Measurements from ENCODE around the gene PDE1A.

PDE1A gene

DNA sequence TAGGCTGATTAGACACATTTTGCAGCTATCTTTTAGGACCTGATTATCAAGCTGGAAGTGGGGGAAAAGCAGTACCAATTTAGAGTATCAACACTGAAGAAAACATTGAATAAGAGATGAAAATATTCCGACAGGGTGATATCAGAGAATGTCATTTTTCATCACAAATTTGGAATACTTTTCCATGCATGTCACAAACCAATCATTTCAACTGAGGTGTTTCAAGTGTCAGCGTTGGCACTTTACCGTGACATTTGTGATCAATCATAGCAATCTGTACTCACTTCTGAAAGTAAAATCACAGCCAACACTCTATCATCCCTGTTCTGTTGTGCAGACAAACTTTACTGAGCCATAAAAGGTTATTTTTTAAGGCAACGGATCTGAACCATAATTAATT, 75.4 kb downstream of the PDE1A start:
- Mint-ChIP-seq H3K4me1 (no peaks in the 10 kb centered on the region), H3K4me3 (no peak overlapping the region), H3K36me3 (no peaks in the 10 kb centered on the region), H3K27ac (no peak overlapping the region), H3K9me3 (no peaks in the 10 kb centered on the region)
- DNase-seq (ENCODE audit: low spot score in 2 of 2), result no peak
- no peak for ATAC-seq

DNA sequence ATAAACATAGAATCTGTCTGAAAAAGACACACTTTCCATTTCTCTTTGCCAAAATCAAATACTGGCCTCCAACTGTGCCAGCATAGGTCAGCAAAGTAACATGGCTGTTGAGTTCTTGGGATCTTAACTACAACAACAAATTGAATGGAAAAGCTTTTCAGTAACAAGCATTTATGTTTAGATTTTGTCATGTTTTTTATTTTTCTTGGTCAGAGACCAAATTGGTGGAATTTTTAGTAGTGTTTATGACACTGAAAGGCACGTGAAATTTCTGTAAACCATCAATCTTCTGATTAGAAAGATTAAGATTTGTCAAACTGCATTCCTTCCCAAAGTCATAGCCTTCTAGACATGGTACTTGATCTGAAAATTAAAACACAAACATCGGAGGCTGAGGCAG, 77.6 kb downstream of the PDE1A start:
- H3K4me1 Mint-ChIP-seq, result no peaks in the 10 kb centered on the region
- H3K9me3 Mint-ChIP-seq, result peaks cover 7% of the 10 kb centered on the region
- no peak overlapping the region for H3K27ac Mint-ChIP-seq
- no peak overlapping the region for H3K4me3 Mint-ChIP-seq
- DNase-seq (ENCODE audit: low spot score in 2 of 2) (no peak), ATAC-seq (no peak)
- H3K36me3 Mint-ChIP-seq, result no peaks in the 10 kb centered on the region

DNA sequence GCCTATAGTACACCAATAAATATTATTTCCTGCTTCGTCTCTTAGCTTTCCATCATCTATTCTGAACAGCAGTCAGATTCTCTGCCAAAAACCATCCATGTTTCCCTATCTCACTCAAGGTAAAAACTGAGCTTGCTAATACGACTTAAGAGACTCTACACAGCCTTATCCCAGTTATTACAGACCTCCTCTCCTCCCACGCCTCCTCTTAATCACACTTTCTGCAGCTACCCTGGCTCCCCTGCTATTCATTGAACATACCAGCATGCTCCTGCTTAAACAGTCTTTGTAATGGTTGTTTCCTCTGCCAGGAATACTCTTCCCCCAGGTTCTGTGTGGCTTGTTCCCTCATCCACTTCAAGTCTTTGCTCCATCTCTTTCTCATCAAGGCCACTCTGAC, 81.5 kb downstream of the PDE1A start:
- no peak for DNase-seq (ENCODE audit: low spot score in 2 of 2)
- ATAC-seq, result no peak
- Mint-ChIP-seq H3K9me3 (peaks cover 7% of the 10 kb centered on the region), H3K4me1 (no peaks in the 10 kb centered on the region), H3K4me3 (no peak overlapping the region), H3K27ac (no peak overlapping the region), H3K36me3 (no peaks in the 10 kb centered on the region)

DNA sequence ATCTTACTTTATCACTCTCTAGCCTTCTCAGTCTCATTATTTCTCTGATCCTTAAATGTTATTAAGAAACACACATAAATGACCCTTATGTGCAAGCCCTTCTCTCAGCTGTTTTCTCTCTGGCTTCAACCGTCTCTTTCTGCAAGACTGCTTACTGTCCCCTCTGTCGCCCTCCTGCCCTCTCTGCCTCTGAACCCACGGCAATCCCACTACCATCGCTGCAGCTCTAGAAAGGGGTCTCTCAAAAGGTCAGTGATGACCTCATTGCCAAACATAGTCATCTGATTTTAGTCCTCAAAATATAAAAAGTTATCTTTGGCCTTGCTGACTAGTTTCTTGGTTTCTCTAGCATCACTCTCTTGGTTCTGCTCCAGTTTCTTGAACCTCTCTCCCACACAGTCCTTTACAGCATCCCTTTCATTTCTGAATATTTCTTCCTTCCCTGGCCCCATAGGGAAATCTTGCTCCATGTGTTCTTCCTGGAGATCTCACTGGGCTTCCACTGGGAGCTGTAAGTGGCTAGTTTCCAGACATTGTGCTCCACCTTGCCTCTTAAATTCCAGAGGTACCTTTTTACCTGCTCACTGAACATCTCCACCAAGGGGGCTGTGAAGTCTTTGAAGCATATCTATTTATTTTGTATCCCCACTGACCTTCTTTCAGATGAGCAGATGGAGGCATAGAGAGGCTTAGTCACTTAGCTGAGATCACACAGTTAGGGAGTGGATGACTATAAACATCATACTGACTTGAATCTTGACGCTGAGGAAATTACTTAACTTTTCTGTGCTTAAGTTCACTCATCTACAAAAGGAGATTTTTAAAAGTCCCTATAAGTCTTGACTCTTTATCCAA, 96.2 kb downstream of the PDE1A start:
- Mint-ChIP-seq H3K36me3 (no peaks in the 10 kb centered on the region), H3K9me3 (peaks cover 21% of the 10 kb centered on the region), H3K27ac (no peak overlapping the region), H3K4me1 (no peaks in the 10 kb centered on the region), H3K4me3 (no peak overlapping the region)
- no peak for DNase-seq (ENCODE audit: low spot score in 2 of 2)
- no peak for ATAC-seq

DNA sequence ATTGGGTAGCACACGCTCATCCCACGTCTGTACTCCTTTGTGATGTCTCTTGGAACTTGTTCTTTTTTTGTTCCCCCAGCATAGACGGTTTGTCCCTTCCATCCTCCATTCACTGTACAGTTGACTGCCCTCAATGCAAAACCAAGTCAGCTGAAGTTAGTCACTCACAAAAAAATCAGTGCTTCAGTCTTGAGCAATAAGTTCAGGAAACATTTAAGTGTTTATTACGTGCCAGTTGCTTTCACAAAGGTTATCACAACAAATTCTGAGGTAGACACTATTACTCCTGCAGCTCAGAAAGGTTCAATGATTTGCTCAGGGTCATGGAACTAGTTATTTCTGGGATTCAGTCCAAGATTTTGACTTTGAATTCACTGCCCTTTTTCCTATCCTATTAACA, 102.2 kb downstream of the PDE1A start:
- Mint-ChIP-seq H3K27ac (no peak overlapping the region), H3K4me3 (no peak overlapping the region), H3K4me1 (no peaks in the 10 kb centered on the region), H3K36me3 (no peaks in the 10 kb centered on the region), H3K9me3 (peaks cover 3% of the 10 kb centered on the region)
- DNase-seq (ENCODE audit: low spot score in 2 of 2), result no peak
- no peak for ATAC-seq

DNA sequence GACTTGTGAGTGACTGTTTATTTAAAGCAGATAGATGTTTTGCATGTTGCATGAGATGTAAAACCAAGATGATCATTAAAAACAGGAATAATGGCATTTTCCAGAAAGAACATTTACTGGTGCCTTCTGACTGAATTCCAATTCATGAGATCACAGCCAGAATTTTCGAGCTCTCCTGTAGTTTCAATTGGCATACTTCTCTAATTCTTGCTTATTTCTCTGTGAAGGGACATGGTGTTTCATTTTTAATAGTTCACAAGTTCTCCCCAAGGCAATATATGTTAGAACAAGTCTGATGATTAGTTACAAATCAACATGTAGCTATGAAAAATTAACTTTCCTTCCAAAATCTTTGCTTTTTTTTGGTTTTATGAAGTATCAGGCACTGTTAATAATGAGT, 105.7 kb downstream of the PDE1A start:
- no peaks in the 10 kb centered on the region for H3K4me1 Mint-ChIP-seq
- H3K4me3 Mint-ChIP-seq, result no peak overlapping the region
- peaks cover 3% of the 10 kb centered on the region for H3K9me3 Mint-ChIP-seq
- ATAC-seq, result no peak
- H3K27ac Mint-ChIP-seq, result no peak overlapping the region
- DNase-seq (ENCODE audit: low spot score in 2 of 2), result no peak
- H3K36me3 Mint-ChIP-seq, result no peaks in the 10 kb centered on the region

DNA sequence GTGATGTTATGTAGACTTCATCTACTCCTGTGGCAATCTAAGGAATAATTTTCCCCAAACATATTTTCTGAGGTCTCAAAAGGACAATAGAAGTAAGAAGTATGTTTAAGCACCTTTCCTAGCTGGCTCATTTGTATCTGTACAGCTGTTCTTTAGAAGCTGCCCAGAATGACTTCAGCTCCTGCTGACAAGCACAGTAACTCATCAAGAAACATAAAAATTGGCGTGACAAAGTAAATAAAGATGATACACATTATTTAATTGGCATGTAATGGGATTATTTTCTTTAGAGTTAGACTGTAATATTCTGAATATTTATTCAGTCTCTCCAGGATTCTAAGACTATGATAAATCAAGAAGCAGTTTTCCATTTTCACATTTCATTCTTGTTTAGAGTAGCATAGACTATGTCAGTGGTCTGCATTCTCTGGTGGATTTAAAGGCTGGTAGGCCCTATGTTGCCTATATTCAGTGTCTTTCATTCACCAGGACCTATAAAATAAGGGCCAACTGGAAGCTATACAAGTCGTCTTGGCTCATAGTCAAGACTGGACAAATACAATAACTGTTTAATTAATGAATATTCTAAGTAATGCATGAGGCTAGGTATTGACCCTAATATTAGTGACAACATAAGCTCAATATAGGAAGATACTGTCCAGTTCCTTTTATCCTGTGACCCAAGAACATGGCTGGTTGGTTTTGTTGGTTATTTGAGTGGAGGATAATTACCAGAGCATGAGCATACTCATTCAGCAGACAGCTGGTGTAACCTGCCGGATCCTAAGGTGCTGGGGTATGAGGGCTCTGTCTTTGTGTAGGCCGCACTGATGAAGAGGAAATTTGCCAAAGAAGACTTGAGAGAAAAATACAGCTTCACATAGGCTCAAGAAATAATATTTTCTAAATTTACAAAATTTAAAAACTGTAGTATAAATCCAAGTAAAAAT, 107.0 kb downstream of the PDE1A start:
- no peak for ATAC-seq
- Mint-ChIP-seq H3K4me3 (no peak overlapping the region), H3K4me1 (no peaks in the 10 kb centered on the region), H3K36me3 (no peaks in the 10 kb centered on the region), H3K9me3 (peaks cover 3% of the 10 kb centered on the region), H3K27ac (no peak overlapping the region)
- no peak for DNase-seq (ENCODE audit: low spot score in 2 of 2)

DNA sequence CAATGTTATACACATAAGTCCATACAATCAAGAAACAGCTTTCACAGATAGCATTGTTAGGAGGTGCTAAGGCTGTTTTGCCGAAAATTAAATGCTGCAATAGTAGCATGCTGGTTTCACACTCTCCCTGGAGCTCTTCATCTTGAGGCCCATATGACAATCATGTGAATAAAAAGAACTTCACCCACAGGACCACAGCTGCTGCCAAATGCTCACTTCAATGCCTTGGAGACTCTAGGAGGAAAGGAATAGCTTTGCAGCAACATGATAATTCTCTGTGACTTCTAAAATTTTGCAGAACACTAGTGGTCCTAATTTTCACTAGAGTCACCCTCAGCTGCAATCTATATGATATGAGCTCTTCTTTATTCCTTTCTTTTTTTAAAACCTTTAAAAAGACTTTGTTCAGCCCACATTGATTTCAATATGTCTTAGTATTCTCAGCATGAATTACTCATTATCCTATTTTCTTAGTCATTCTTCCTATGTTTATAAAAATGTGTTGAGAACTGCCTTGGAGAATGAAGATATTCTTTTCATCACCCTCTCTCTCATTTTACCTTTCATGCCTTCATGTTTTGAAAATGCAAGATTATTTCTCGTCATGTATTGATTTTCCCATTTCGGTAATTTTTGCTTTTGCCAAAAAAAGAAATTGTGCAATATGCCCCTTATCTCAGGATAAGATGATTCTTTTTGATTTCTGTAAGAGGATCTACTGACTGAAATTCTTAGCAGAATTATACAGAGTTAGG, 108.2 kb downstream of the PDE1A start:
- Mint-ChIP-seq H3K4me3 (no peak overlapping the region), H3K27ac (no peak overlapping the region), H3K36me3 (no peaks in the 10 kb centered on the region), H3K9me3 (peaks cover 3% of the 10 kb centered on the region), H3K4me1 (no peaks in the 10 kb centered on the region)
- no peak for ATAC-seq
- DNase-seq (ENCODE audit: low spot score in 2 of 2), result no peak

DNA sequence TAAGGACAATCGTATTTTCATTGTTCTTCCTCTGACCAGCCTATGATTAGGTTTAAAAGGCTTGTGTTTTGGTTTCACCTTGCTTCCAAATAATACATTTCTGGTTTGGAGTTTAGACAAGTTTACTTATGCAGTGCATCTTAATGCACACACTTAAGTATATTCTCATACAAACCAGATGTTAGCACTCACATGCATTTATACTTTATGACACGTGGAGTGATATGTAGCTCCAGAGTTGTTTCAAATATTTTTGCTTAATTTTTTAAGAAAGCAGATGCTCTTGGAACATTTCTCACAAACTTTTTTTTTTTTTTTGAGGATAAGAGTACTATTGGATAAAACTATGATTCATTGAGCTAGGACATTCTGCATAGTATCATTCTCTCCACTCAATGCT, 109.9 kb downstream of the PDE1A start:
- ATAC-seq, result no peak
- Mint-ChIP-seq H3K4me1 (no peaks in the 10 kb centered on the region), H3K36me3 (no peaks in the 10 kb centered on the region), H3K9me3 (peaks cover 3% of the 10 kb centered on the region), H3K27ac (no peak overlapping the region), H3K4me3 (no peak overlapping the region)
- DNase-seq (ENCODE audit: low spot score in 2 of 2), result no peak

DNA sequence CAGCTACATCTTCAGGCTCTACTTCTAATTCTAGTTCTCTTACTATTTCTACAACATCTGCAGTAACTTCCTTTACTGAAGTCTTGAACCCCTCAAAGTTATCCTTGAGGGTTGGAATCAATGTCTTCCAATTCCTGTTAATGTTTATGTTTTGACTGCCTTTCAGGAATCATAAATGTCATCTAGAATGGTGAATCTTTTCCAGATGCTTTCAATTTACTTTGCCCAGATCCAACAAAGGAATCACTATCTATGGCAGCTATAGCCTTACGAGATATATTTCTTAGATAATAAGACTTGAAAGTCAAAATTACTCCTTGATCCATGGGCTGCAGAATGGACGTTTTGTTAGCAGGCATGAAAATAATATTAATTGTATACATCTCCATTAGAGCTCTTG, 123.9 kb downstream of the PDE1A start:
- no peaks in the 10 kb centered on the region for H3K4me1 Mint-ChIP-seq
- peaks cover 5% of the 10 kb centered on the region for H3K9me3 Mint-ChIP-seq
- no peak for DNase-seq (ENCODE audit: low spot score in 2 of 2)
- H3K36me3 Mint-ChIP-seq, result no peaks in the 10 kb centered on the region
- no peak overlapping the region for H3K4me3 Mint-ChIP-seq
- no peak for ATAC-seq
- no peak overlapping the region for H3K27ac Mint-ChIP-seq

DNA sequence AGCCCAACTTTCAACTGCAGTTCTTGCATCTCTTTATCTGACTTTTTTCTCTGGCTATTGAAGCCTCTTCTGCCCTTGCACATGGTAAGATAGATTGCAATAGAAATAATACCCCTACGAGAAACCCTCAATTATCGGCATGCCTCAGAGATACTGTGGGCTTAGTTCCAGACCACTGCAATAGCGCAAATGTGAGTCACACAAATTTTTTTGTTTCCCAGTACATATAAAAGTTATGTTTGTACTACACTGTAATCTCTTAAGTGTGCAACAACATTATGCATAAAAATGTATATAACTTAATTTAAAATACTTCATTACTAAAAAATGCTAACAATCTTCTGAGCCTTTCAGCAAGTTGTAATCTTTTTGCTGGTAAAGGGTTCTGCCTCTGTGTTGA, 124.7 kb downstream of the PDE1A start:
- no peaks in the 10 kb centered on the region for H3K4me1 Mint-ChIP-seq
- no peak overlapping the region for H3K4me3 Mint-ChIP-seq
- DNase-seq (ENCODE audit: low spot score in 2 of 2), result no peak
- no peak overlapping the region for H3K27ac Mint-ChIP-seq
- H3K36me3 Mint-ChIP-seq, result no peaks in the 10 kb centered on the region
- no peak for ATAC-seq
- peaks cover 5% of the 10 kb centered on the region for H3K9me3 Mint-ChIP-seq

DNA sequence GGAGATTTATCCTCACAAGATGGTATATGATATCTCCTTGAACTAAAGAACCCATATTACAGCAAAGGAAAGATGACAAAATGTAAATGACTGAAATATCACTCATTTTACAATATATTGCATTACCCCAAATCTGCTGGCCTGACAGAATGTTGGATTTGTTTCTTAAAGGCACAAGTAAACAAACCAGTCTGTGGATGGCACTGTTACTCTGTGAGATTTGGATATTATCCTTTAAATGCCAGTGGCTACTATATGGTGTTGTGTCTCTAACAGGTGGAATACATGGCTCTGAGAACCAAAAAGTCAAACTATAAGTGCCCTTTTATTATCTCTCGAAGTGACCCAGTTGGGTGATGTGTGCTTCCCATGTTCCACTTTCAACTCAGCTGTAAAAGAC, 125.7 kb downstream of the PDE1A start:
- H3K36me3 Mint-ChIP-seq, result no peaks in the 10 kb centered on the region
- no peaks in the 10 kb centered on the region for H3K4me1 Mint-ChIP-seq
- ATAC-seq, result no peak
- peaks cover 5% of the 10 kb centered on the region for H3K9me3 Mint-ChIP-seq
- no peak overlapping the region for H3K4me3 Mint-ChIP-seq
- H3K27ac Mint-ChIP-seq, result no peak overlapping the region
- DNase-seq (ENCODE audit: low spot score in 2 of 2), result no peak

DNA sequence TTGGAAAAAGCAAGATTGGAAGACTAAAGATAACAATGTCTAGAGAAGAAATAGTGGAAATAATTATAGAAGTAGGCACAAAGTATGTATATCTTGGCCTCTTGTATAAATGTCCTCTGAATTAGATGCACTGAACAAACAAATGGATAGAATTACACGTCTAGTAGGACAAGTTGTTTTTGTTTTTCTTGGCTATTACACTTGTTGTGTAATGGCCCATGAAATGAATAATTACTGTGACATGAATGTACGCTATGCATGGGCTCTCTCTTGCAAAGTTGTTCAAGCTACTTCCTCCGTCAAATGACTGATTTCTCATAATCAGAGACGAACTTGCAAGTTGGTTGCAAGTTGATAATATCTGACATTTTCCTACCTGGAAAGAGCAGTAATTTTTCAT, 126.2 kb downstream of the PDE1A start:
- Mint-ChIP-seq H3K9me3 (peaks cover 3% of the 10 kb centered on the region), H3K4me1 (no peaks in the 10 kb centered on the region), H3K27ac (no peak overlapping the region), H3K4me3 (no peak overlapping the region), H3K36me3 (no peaks in the 10 kb centered on the region)
- DNase-seq (ENCODE audit: low spot score in 2 of 2) (no peak), ATAC-seq (no peak)

DNA sequence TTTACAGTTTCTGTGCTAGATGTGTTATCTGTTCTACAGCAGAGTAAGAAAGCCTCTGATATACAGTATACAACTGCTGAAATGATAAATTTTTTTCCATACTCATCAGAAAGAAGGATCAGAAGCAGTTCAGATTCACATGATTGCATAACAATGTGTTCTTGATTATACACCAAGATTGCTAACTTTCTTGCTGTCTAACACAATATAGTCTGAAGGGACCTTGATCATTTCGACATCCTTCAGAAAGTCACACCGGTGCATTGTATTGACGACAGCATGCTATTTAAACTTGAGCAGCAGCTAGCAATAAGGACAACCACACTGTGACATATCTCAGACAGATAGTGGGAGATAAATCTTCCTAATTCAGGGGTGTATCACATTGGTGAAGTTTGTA, 127.2 kb downstream of the PDE1A start:
- Mint-ChIP-seq H3K4me1 (no peaks in the 10 kb centered on the region), H3K4me3 (no peak overlapping the region), H3K27ac (no peak overlapping the region), H3K36me3 (no peaks in the 10 kb centered on the region), H3K9me3 (peaks cover 4% of the 10 kb centered on the region)
- no peak for DNase-seq (ENCODE audit: low spot score in 2 of 2)
- ATAC-seq, result no peak

DNA sequence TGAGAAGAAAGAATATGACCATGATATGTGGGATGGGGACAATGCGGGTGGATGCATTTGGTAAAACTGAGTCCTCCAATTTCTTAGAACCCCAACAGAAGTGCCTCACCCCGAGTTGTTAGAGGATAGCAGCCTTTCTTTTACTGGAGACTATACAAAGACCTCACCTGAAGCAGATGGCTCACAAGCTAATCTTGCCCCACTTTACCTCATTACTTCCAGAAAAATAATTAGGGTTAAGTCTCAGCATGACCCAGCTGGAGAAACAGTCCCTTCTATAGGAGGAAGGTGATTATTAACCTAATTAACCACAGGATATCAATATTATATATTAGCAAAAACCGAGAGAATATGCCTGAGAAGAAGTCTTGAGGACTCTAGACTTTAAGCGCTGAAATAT, 128.4 kb downstream of the PDE1A start:
- no peak for ATAC-seq
- no peaks in the 10 kb centered on the region for H3K4me1 Mint-ChIP-seq

More for the DNA sequence above, 128.4 kb downstream of the PDE1A start:
- Mint-ChIP-seq H3K9me3 (peaks cover 9% of the 10 kb centered on the region), H3K4me3 (no peak overlapping the region), H3K36me3 (no peaks in the 10 kb centered on the region), H3K27ac (no peak overlapping the region)
- no peak for DNase-seq (ENCODE audit: low spot score in 2 of 2)
